Measurements from ENCODE around the gene PACSIN2.

GRCh38 chr22:42992092-42992491, 22.9 kb downstream of the PACSIN2 start:
- TF ChIP-seq GATA2 (IDR thresholded peaks at IDR 0.05; ENCODE audit: low read depth, low read length), result no peak
- TF ChIP-seq GATA3 (IDR thresholded peaks at IDR 0.05; ENCODE audit: low read depth, low read length), result no peak
